Liver (tissue), 9 donors: ENCODE data around the gene KANK4. TPM values are rescaled to one million over a fixed set of nuclear protein-coding genes. Genes with fewer than 3 reads are reported as not detected.

ENCODE experiments used
- DNase-seq: peaks from one replicate; pipeline ENCODE4 v3.0.0-alpha.2; 2017; ENCODE audit warnings: low spot score
- H3K27ac ChIP-seq, 2 donors: one replicate each; pipeline ENCODE4 v1.7.0; 2013; ENCODE audit warnings: inconsistent platforms in 2 of 2, low read length in 2 of 2, control low read depth in 1 of 2, low read depth in 1 of 2, mild to moderate bottlenecking in 1 of 2
- H3K27me3 ChIP-seq, 4 donors: one replicate each; pipeline versions ENCODE4 v1.6.1 to v1.7.0; 2013; ENCODE audit warnings: low read length in 3 of 4, inconsistent platforms in 1 of 4, mild to moderate bottlenecking in 1 of 4, moderate library complexity in 1 of 4; ENCODE audit not compliant: control insufficient read depth in 4 of 4, insufficient read depth in 4 of 4
- H3K36me3 ChIP-seq, 4 donors: one replicate each; pipeline versions ENCODE4 v1.6.1 to v1.7.0; 2013; ENCODE audit warnings: low read length in 3 of 4, mild to moderate bottlenecking in 3 of 4, low read depth in 1 of 4, moderate library complexity in 1 of 4; ENCODE audit not compliant: control insufficient read depth in 4 of 4, insufficient read depth in 3 of 4
- H3K4me1 ChIP-seq, 4 donors: one replicate each; pipeline versions ENCODE4 v1.6.1 to v1.7.0; 2013; ENCODE audit warnings: low read length in 3 of 4, mild to moderate bottlenecking in 3 of 4, moderate library complexity in 1 of 4; ENCODE audit not compliant: control insufficient read depth in 4 of 4, insufficient read depth in 4 of 4
- H3K4me3 ChIP-seq, 3 donors: one replicate each; pipeline versions ENCODE4 v1.6.1 to v1.7.0; 2013; ENCODE audit warnings: low read length in 3 of 3, control low read depth in 1 of 3, low read depth in 1 of 3, mild to moderate bottlenecking in 1 of 3
- H3K9ac ChIP-seq, 2 donors: one replicate each; pipeline ENCODE4 v1.7.0; 2013; ENCODE audit warnings: low read length in 2 of 2, mild to moderate bottlenecking in 2 of 2, moderate library complexity in 2 of 2, control low read depth in 1 of 2, low read depth in 1 of 2
- H3K9me3 ChIP-seq, 4 donors: one replicate each; pipeline versions ENCODE4 v1.6.1 to v1.7.0; 2013; ENCODE audit warnings: low read length in 3 of 4; ENCODE audit not compliant: control insufficient read depth in 4 of 4
- EGR1 ChIP-seq, 2 donors: IDR thresholded peaks; 2 replicates each; pipeline ENCODE4 v1.6.1; 2016 to 2018; ENCODE audit warnings: antibody characterized with exemption in 2 of 2, low read depth in 2 of 2
- FOXA1 ChIP-seq: IDR thresholded peaks from 2 replicates; pipeline ENCODE4 v1.6.1; 2016; ENCODE audit warnings: antibody characterized with exemption
- FOXA2 ChIP-seq: IDR thresholded peaks from 2 replicates; pipeline ENCODE4 v1.6.1; 2016; ENCODE audit warnings: antibody characterized with exemption
- GABPA ChIP-seq, 2 donors: IDR thresholded peaks in 1 of 2; conservative IDR thresholded peaks in 1 of 2; 2 replicates each; pipeline ENCODE4 v1.6.1; 2016; ENCODE audit warnings: antibody characterized with exemption in 2 of 2, mild to moderate bottlenecking in 1 of 2, moderate library complexity in 1 of 2
- HNF4A ChIP-seq, 2 donors: conservative IDR thresholded peaks; 2 replicates each; pipeline ENCODE4 v1.6.1; 2016; ENCODE audit warnings: antibody characterized with exemption in 2 of 2, mild to moderate bottlenecking in 2 of 2
- HNF4G ChIP-seq: IDR thresholded peaks from 2 replicates; pipeline ENCODE4 v1.6.1; 2016; ENCODE audit warnings: antibody characterized with exemption
- JUND ChIP-seq, 2 donors: IDR thresholded peaks; 2 replicates each; pipeline ENCODE4 v1.6.1; 2016; ENCODE audit warnings: antibody characterized with exemption in 2 of 2
- RAD21 ChIP-seq, 2 donors: IDR thresholded peaks; 2 replicates each; pipeline ENCODE4 v1.6.1; 2016; ENCODE audit warnings: antibody characterized with exemption in 2 of 2, mild to moderate bottlenecking in 2 of 2
- RXRA ChIP-seq, 2 donors: IDR thresholded peaks; 2 replicates each; pipeline ENCODE4 v1.6.1; 2017 to 2018; ENCODE audit warnings: antibody characterized with exemption in 2 of 2, mild to moderate bottlenecking in 1 of 2
- SP1 ChIP-seq: IDR thresholded peaks from 2 replicates; pipeline ENCODE4 v1.6.1; 2018; ENCODE audit warnings: antibody characterized with exemption, mild to moderate bottlenecking
- TAF1 ChIP-seq: conservative IDR thresholded peaks from 2 replicates; pipeline ENCODE4 v1.6.1; 2016; ENCODE audit warnings: antibody characterized with exemption, mild to moderate bottlenecking
- YY1 ChIP-seq: IDR thresholded peaks from 2 replicates; pipeline ENCODE4 v1.6.1; 2016; ENCODE audit warnings: antibody characterized with exemption, mild to moderate bottlenecking
- WGBS: extraction: QIAGEN DNeasy Blood & Tissue Kit; methylation state at CpG from one replicate; pipeline ENCODE4 v1.1.7; 2013; 5-methylcytosine and 5-hydroxymethylcytosine counted together
- polyA plus RNA-seq, 2 donors: library from polyadenylated mRNA; stranded (reverse) in 1 of 2; unstranded in 1 of 2; fragments of 200-250 nt in 1 of 2; fragments of >200 nt in 1 of 2; fragmentation: Nextera tagmentation in 1 of 2; extraction: Ambion mirVana in 1 of 2; gene quantifications; one replicate each; pipeline versions ENCODE4 v1.2.1 to v1.2.3, GENCODE V29; 2013 to 2015
- total RNA-seq, 2 donors: library from RNA; depleted of rRNA; stranded (reverse); fragments of >200 nt; gene quantifications; one replicate each; pipeline ENCODE4 v1.2.3, GENCODE V29; 2014
- TF ChIP-seq, protein P1 (sequence below): fragments of 150-350 bp; IDR thresholded peaks from 2 replicates; pipeline ENCODE4 v1.5.1; 2017; ENCODE audit warnings: improper control_type of control experiment, low read depth, low read length; ENCODE audit not compliant: missing input control
- TF ChIP-seq, protein P2 (sequence below): IDR thresholded peaks from 2 replicates; pipeline ENCODE4 v1.6.1; 2016; ENCODE audit warnings: antibody characterized with exemption, mild to moderate bottlenecking
- TF ChIP-seq, protein P3 (sequence below): IDR thresholded peaks from 2 replicates; pipeline ENCODE4 v1.6.1; 2016; ENCODE audit warnings: antibody characterized with exemption
- donor health status: healthy.
- donor health status: healthy.
- donor health status: healthy.
- donor health status: healthy.
- donor health status: healthy.

Gene KANK4
- total and polyA plus RNA-seq, 4 donors: 0.58 to 4.6 (median 1.1) TPM

DNA sequence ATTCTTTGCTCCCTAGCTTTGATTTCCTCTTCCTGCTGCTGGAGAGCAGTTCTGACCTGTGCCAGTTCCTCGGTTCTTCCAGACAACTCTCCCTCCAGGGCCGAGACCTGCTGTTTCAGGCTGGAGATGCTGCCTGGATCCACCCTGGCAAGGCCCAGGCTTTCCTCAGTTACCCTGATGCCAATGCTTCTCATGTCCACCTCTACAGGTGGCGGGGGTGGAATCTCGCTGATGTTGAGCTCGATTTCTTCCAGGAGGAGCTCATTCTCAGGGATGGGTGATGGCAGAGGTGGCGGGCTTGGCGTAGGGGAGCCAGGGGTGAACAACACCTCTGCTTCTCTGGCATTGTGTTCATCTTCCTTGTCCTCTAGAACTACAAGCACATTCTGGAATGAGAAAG is 45.3 kb downstream of the KANK4 start:
- no peak for DNase-seq
- no peaks in the 10 kb centered on the region for H3K4me1 ChIP-seq
- no peak overlapping the region for H3K4me3 ChIP-seq
- H3K9ac ChIP-seq: no peak overlapping the region
- H3K9me3 ChIP-seq: peaks cover 0 to 5% (median 4%) of the 10 kb centered on the region in 4 donors
- H3K27me3 ChIP-seq: no peaks in the 10 kb centered on the region
- peaks cover 0 to 3% (median 0%) of the 10 kb centered on the region in 4 donors for H3K36me3 ChIP-seq
- TF ChIP-seq RXRA (IDR thresholded peaks at IDR 0.05) (no peak), YY1 (no peak), GABPA (IDR thresholded peaks at IDR 0.05 in 1 of 2, conservative IDR thresholded peaks at IDR 0.05 in 1 of 2) (no peak), TAF1 (no peak), FOXA1 (no peak)
- TF ChIP-seq, protein P1, sequence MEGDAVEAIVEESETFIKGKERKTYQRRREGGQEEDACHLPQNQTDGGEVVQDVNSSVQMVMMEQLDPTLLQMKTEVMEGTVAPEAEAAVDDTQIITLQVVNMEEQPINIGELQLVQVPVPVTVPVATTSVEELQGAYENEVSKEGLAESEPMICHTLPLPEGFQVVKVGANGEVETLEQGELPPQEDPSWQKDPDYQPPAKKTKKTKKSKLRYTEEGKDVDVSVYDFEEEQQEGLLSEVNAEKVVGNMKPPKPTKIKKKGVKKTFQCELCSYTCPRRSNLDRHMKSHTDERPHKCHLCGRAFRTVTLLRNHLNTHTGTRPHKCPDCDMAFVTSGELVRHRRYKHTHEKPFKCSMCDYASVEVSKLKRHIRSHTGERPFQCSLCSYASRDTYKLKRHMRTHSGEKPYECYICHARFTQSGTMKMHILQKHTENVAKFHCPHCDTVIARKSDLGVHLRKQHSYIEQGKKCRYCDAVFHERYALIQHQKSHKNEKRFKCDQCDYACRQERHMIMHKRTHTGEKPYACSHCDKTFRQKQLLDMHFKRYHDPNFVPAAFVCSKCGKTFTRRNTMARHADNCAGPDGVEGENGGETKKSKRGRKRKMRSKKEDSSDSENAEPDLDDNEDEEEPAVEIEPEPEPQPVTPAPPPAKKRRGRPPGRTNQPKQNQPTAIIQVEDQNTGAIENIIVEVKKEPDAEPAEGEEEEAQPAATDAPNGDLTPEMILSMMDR: no peak
- TF ChIP-seq, protein P2, sequence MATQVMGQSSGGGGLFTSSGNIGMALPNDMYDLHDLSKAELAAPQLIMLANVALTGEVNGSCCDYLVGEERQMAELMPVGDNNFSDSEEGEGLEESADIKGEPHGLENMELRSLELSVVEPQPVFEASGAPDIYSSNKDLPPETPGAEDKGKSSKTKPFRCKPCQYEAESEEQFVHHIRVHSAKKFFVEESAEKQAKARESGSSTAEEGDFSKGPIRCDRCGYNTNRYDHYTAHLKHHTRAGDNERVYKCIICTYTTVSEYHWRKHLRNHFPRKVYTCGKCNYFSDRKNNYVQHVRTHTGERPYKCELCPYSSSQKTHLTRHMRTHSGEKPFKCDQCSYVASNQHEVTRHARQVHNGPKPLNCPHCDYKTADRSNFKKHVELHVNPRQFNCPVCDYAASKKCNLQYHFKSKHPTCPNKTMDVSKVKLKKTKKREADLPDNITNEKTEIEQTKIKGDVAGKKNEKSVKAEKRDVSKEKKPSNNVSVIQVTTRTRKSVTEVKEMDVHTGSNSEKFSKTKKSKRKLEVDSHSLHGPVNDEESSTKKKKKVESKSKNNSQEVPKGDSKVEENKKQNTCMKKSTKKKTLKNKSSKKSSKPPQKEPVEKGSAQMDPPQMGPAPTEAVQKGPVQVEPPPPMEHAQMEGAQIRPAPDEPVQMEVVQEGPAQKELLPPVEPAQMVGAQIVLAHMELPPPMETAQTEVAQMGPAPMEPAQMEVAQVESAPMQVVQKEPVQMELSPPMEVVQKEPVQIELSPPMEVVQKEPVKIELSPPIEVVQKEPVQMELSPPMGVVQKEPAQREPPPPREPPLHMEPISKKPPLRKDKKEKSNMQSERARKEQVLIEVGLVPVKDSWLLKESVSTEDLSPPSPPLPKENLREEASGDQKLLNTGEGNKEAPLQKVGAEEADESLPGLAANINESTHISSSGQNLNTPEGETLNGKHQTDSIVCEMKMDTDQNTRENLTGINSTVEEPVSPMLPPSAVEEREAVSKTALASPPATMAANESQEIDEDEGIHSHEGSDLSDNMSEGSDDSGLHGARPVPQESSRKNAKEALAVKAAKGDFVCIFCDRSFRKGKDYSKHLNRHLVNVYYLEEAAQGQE: no peak
- 98% methylated on average over 7 of the region's 7 CpGs for WGBS
- H3K27ac ChIP-seq: no peak overlapping the region

DNA sequence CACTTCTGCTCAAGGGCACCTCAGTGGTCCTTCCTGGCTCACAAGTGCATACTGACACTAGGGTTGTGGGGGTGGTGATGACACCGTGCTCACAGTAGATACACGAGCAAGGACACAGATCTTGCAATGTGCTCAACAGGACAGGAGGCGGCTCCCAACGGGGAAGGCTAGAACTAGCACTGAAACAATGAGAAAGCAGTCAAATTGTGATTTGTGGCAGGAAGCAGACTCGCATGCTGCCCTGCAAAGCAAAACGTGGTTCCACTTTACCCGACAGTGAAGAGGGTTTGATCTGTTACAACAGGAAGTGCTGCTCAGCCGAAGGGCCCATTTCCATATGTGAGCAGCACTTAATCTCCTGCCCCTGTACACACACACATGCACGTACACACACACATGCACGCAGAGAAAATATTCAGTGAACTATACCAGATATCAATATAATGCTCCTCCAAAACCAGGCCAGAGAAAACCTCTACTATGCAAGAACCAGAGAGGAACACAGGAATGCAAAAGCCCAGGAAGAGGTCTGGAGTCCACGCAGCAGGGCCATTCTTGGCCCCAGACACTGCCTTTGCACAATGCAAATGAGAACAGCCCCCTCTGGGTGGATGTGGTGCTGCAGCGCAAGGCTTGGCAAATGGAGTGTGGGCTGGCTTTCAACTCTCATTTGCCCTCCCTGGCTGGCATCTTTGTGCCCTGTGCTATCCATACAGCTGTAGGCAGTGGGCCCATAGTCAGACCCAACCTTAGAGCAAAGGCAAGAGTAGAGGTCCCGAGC is 47.1 kb downstream of the KANK4 start:
- Histone ChIP-seq H3K4me1 (no peaks in the 10 kb centered on the region), H3K9ac (no peak overlapping the region), H3K9me3 (no peaks in the 10 kb centered on the region), H3K4me3 (no peak overlapping the region), H3K27ac (no peak overlapping the region), H3K27me3 (no peaks in the 10 kb centered on the region), H3K36me3 (peaks cover 0 to 3% (median 0%) of the 10 kb centered on the region in 4 donors)
- TF ChIP-seq EGR1 (IDR thresholded peaks at IDR 0.05; ENCODE audit: low read depth in 2 of 2) (no peak), FOXA2 (no peak), SP1 (no peak), TAF1 (no peak), GABPA (IDR thresholded peaks at IDR 0.05 in 1 of 2, conservative IDR thresholded peaks at IDR 0.05 in 1 of 2) (no peak), RXRA (IDR thresholded peaks at IDR 0.05) (no peak), HNF4G (no peak), FOXA1 (no peak), HNF4A (conservative IDR thresholded peaks at IDR 0.05) (no peak), JUND (IDR thresholded peaks at IDR 0.05) (no peak), YY1 (no peak), RAD21 (IDR thresholded peaks at IDR 0.05) (no peak)
- TF ChIP-seq, protein P3, sequence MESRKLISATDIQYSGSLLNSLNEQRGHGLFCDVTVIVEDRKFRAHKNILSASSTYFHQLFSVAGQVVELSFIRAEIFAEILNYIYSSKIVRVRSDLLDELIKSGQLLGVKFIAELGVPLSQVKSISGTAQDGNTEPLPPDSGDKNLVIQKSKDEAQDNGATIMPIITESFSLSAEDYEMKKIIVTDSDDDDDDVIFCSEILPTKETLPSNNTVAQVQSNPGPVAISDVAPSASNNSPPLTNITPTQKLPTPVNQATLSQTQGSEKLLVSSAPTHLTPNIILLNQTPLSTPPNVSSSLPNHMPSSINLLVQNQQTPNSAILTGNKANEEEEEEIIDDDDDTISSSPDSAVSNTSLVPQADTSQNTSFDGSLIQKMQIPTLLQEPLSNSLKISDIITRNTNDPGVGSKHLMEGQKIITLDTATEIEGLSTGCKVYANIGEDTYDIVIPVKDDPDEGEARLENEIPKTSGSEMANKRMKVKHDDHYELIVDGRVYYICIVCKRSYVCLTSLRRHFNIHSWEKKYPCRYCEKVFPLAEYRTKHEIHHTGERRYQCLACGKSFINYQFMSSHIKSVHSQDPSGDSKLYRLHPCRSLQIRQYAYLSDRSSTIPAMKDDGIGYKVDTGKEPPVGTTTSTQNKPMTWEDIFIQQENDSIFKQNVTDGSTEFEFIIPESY: no peak
- TF ChIP-seq, protein P2: no peak
- no peak for DNase-seq
- 71% methylated on average over 13 of the region's 13 CpGs for WGBS
